Activated T-helper 1 cell treated with anti-CD3 and anti-CD28 coated beads, Interleukin-12 subunit alpha, Interleukin-12 subunit beta, Interleukin-2, Interleukin-4 antibody, amounts not matched to agents 30 ng/mL and 10 ng/mL and 1 ng/mL, durations not matched to agents 14 hours and 24 hours and 36 hours (primary cell): ENCODE results near the gene RPS6KB1. TPM values are rescaled to one million over a fixed set of nuclear protein-coding genes. Genes with fewer than 3 reads are reported as not detected.
"Not testable (repeated sequence)": the region's sequence is repeated elsewhere in the genome, so short reads cannot be mapped to it uniquely, and the experiment has no call there.

Experiments
- DNase-seq: peaks from one replicate; pipeline ENCODE4 v3.0.0; 2021; ENCODE audit warnings: low spot score
- H3K27ac Mint-ChIP-seq: one replicate; pipeline ENCODE4 v1.8.0; 2021; ENCODE audit warnings: mild to moderate bottlenecking, mixed read lengths
- H3K27me3 Mint-ChIP-seq: one replicate; pipeline ENCODE4 v1.8.0; 2022; ENCODE audit warnings: mild to moderate bottlenecking, moderate library complexity, mixed read lengths; ENCODE audit not compliant: insufficient read depth
- H3K36me3 Mint-ChIP-seq: one replicate; pipeline ENCODE4 v1.8.0; 2021; ENCODE audit warnings: low read depth, mixed read lengths
- H3K4me1 Mint-ChIP-seq: one replicate; pipeline ENCODE4 v1.8.0; 2021; ENCODE audit warnings: low read depth, mixed read lengths
- H3K4me3 Mint-ChIP-seq: one replicate; pipeline ENCODE4 v1.8.0; 2021; ENCODE audit warnings: mild to moderate bottlenecking, moderate library complexity, mixed read lengths
- H3K9me3 Mint-ChIP-seq: one replicate; pipeline ENCODE4 v1.8.0; 2021; ENCODE audit warnings: mixed read lengths
- intact Hi-C: fragments of 100-400 bp; cut with micrococcal nuclease; formaldehyde crosslinking; loops from one replicate; pipeline ENCODE4 v1.15.1; 2024
- total RNA-seq: library from RNA; stranded (reverse); gene quantifications from 2 replicates; pipeline ENCODE4 v1.2.3, GENCODE V29; 2022

Gene RPS6KB1
- total RNA-seq, 1 donor from 2014 or later: 67.6 TPM

GRCh38 chr17:59916446-59916845, 23.5 kb downstream of the RPS6KB1 start:
- intact Hi-C loops: no loop called here
- Mint-ChIP-seq H3K4me1 (peaks cover 6% of the 10 kb centered on the region), H3K36me3 (peaks cover 37% of the 10 kb centered on the region), H3K27me3 (no peaks in the 10 kb centered on the region), H3K9me3 (no peaks in the 10 kb centered on the region), H3K4me3 (no peak overlapping the region), H3K27ac (no peak overlapping the region)
- DNase-seq: no peak

GRCh38 chr17:59920637-59921036, 27.7 kb downstream of the RPS6KB1 start:
- H3K27me3 Mint-ChIP-seq, H3K4me1 Mint-ChIP-seq, intact Hi-C loops, H3K4me3 Mint-ChIP-seq, H3K9me3 Mint-ChIP-seq, DNase-seq, H3K27ac Mint-ChIP-seq: not testable (repeated sequence)
- peaks cover 41% of the 10 kb centered on the region for H3K36me3 Mint-ChIP-seq

GRCh38 chr17:59930121-59930520, 37.2 kb downstream of the RPS6KB1 start:
- H3K36me3 Mint-ChIP-seq: peaks cover 53% of the 10 kb centered on the region
- H3K9me3 Mint-ChIP-seq, H3K27ac Mint-ChIP-seq, H3K4me3 Mint-ChIP-seq, H3K27me3 Mint-ChIP-seq, DNase-seq, intact Hi-C loops, H3K4me1 Mint-ChIP-seq: not testable (repeated sequence)

- DNase-seq, H3K9me3 Mint-ChIP-seq, H3K4me1 Mint-ChIP-seq, intact Hi-C loops, H3K27ac Mint-ChIP-seq, H3K27me3 Mint-ChIP-seq, H3K4me3 Mint-ChIP-seq: not testable (repeated sequence)
- H3K36me3 Mint-ChIP-seq: peaks cover 53% of the 10 kb centered on the region
Measured at GRCh38 chr17:59930768-59931167, 37.8 kb downstream of the RPS6KB1 start.

GRCh38 chr17:59933317-59933716, 40.4 kb downstream of the RPS6KB1 start:
- H3K9me3 Mint-ChIP-seq, intact Hi-C loops, H3K4me3 Mint-ChIP-seq, H3K27ac Mint-ChIP-seq, DNase-seq, H3K27me3 Mint-ChIP-seq, H3K4me1 Mint-ChIP-seq: not testable (repeated sequence)
- H3K36me3 Mint-ChIP-seq: peaks cover 61% of the 10 kb centered on the region

- peaks cover 50% of the 10 kb centered on the region for H3K4me1 Mint-ChIP-seq
- peak overlapping the region; percentile 84 for H3K27ac Mint-ChIP-seq
- not testable (repeated sequence) for H3K27me3 Mint-ChIP-seq, H3K9me3 Mint-ChIP-seq, H3K4me3 Mint-ChIP-seq
- DNase-seq: peak; percentile 24
- intact Hi-C loops: loop anchor here (1.0 to 5.0 kb wide), 5 partner anchors 24 to 188 kb away; partner anchors contain the start of genes RNFT1, RPS6KB1 and TUBD1
- peaks cover 56% of the 10 kb centered on the region for H3K36me3 Mint-ChIP-seq
Measured at GRCh38 chr17:59940697-59941096, 47.8 kb downstream of the RPS6KB1 start.

- no peaks in the 10 kb centered on the region for H3K9me3 Mint-ChIP-seq
- peak overlapping the region; percentile 84 for H3K27ac Mint-ChIP-seq
- no peak for DNase-seq
- H3K4me3 Mint-ChIP-seq: no peak overlapping the region
- intact Hi-C loops: loop anchor here (1.0 to 5.0 kb wide), 4 partner anchors 23 to 188 kb away; partner anchors contain the start of genes RNFT1, RPS6KB1 and TUBD1
- peaks cover 54% of the 10 kb centered on the region for H3K4me1 Mint-ChIP-seq
- H3K27me3 Mint-ChIP-seq: no peaks in the 10 kb centered on the region
- H3K36me3 Mint-ChIP-seq: peaks cover 56% of the 10 kb centered on the region
Measured at GRCh38 chr17:59941131-59941530, 48.2 kb downstream of the RPS6KB1 start.

GRCh38 chr17:59946433-59946832, 53.5 kb downstream of the RPS6KB1 start:
- H3K27ac Mint-ChIP-seq, H3K27me3 Mint-ChIP-seq, H3K9me3 Mint-ChIP-seq, intact Hi-C loops, DNase-seq, H3K4me3 Mint-ChIP-seq: not testable (repeated sequence)
- H3K36me3 Mint-ChIP-seq: peaks cover 45% of the 10 kb centered on the region
- peaks cover 31% of the 10 kb centered on the region for H3K4me1 Mint-ChIP-seq

- peaks cover 25% of the 10 kb centered on the region for H3K4me1 Mint-ChIP-seq
- H3K27me3 Mint-ChIP-seq, H3K9me3 Mint-ChIP-seq, intact Hi-C loops, H3K4me3 Mint-ChIP-seq, DNase-seq: not testable (repeated sequence)
- H3K27ac Mint-ChIP-seq: peak overlapping the region; percentile 38
- H3K36me3 Mint-ChIP-seq: peaks cover 45% of the 10 kb centered on the region
Measured at GRCh38 chr17:59947310-59947709, 54.4 kb downstream of the RPS6KB1 start.

- no peaks in the 10 kb centered on the region for H3K9me3 Mint-ChIP-seq
- no peak overlapping the region for H3K4me3 Mint-ChIP-seq
- H3K4me1 Mint-ChIP-seq: peaks cover 16% of the 10 kb centered on the region
- H3K27me3 Mint-ChIP-seq: no peaks in the 10 kb centered on the region
- no peak overlapping the region for H3K27ac Mint-ChIP-seq
- DNase-seq: no peak
- intact Hi-C loops: no loop called here
- H3K36me3 Mint-ChIP-seq: peaks cover 37% of the 10 kb centered on the region
Measured at GRCh38 chr17:59950049-59950448, 57.1 kb downstream of the RPS6KB1 start.

- Mint-ChIP-seq H3K4me3 (no peak overlapping the region), H3K27ac (no peak overlapping the region), H3K27me3 (no peaks in the 10 kb centered on the region), H3K36me3 (peaks cover 46% of the 10 kb centered on the region), H3K9me3 (no peaks in the 10 kb centered on the region), H3K4me1 (peaks cover 10% of the 10 kb centered on the region)
- no peak for DNase-seq
- intact Hi-C loops: no loop called here
Measured at GRCh38 chr17:59954856-59955255, 61.9 kb downstream of the RPS6KB1 start.

GRCh38 chr17:59959574-59959973, 66.7 kb downstream of the RPS6KB1 start:
- Mint-ChIP-seq H3K4me1 (peaks cover 29% of the 10 kb centered on the region), H3K36me3 (peaks cover 42% of the 10 kb centered on the region)
- H3K9me3 Mint-ChIP-seq, intact Hi-C loops, DNase-seq, H3K4me3 Mint-ChIP-seq, H3K27ac Mint-ChIP-seq, H3K27me3 Mint-ChIP-seq: not testable (repeated sequence)

- intact Hi-C loops: loop anchor here (5.0 to 10.0 kb wide), 5 partner anchors 51 to 748 kb away; partner anchors contain the start of gene SMG8
- H3K36me3 Mint-ChIP-seq: peaks cover 20% of the 10 kb centered on the region
- peak overlapping the region; percentile 18 for H3K27ac Mint-ChIP-seq
- no peaks in the 10 kb centered on the region for H3K9me3 Mint-ChIP-seq
- peak overlapping the region; percentile 84 for H3K4me3 Mint-ChIP-seq
- DNase-seq: no peak
- peaks cover 5% of the 10 kb centered on the region for H3K27me3 Mint-ChIP-seq
- peaks cover 35% of the 10 kb centered on the region for H3K4me1 Mint-ChIP-seq
Measured at GRCh38 chr17:59962739-59963318, 69.9 kb downstream of the RPS6KB1 start.
